Lower leg skin (tissue), 4 donors: ENCODE measurements around the gene SEMA3C. TPM values are rescaled to one million over a fixed set of nuclear protein-coding genes. Genes with fewer than 3 reads are reported as not detected.

Experiments used
- DNase-seq, 2 donors: peaks; one replicate each; pipeline ENCODE4 v3.0.0-alpha.2; 2019; ENCODE audit warnings: low spot score in 2 of 2
- H3K4me3 ChIP-seq: fragments of 200-600 bp; sonication (generic); 2 replicates; pipeline ENCODE4 v1.5.1; 2017; ENCODE audit warnings: mild to moderate bottlenecking, low read depth; ENCODE audit not compliant: poor library complexity, severe bottlenecking
- CTCF ChIP-seq, 3 donors: fragments of 450-650 bp; IDR thresholded peaks; one replicate each; pipeline ENCODE4 v1.5.1; 2016; ENCODE audit warnings: antibody characterized with exemption in 3 of 3, mild to moderate bottlenecking in 3 of 3, moderate library complexity in 2 of 3
- POLR2A ChIP-seq, 2 donors: fragments of 450-650 bp; IDR thresholded peaks; one replicate each; pipeline ENCODE4 v1.6.1; 2016 to 2017; ENCODE audit warnings: antibody characterized with exemption in 2 of 2, mild to moderate bottlenecking in 1 of 2, moderate library complexity in 1 of 2
- WGBS, 2 donors: methylation state at CpG; one replicate each; pipeline ENCODE4 v1.1.5; 2018; 5-methylcytosine and 5-hydroxymethylcytosine counted together
- intact Hi-C: fragments of 100-400 bp; cut with DNase I; formaldehyde crosslinking; loops from one replicate; pipeline ENCODE4 v1.15.0; 2023; ENCODE audit warnings: low total_unique reads
- total RNA-seq, 4 donors: library from RNA; depleted of rRNA; stranded (reverse); fragments of >200 nt; gene quantifications; one replicate each; pipeline ENCODE4 v1.1.0, GENCODE V29; 2016

Gene SEMA3C
- total RNA-seq, 4 donors from 2014 or later: 53.0 to 96.6 (median 70.7) TPM

GRCh38 chr7:80882213-80882801 lies 36.5 kb downstream of the SEMA3C start:
- H3K4me3 ChIP-seq: no peak overlapping the region
- TF ChIP-seq CTCF (IDR thresholded peaks at IDR 0.05): no peak
- TF ChIP-seq POLR2A (IDR thresholded peaks at IDR 0.05): no peak
- WGBS, 2 donors: 85 to 86% methylated on average over 4 of the region's 4 CpGs
- no peak for DNase-seq
- intact Hi-C loops: no loop called here

- 76 to 82% methylated on average over 1 of the region's 1 CpG for WGBS, 2 donors
- intact Hi-C loops: no loop called here
- DNase-seq: no peak
- TF ChIP-seq CTCF (IDR thresholded peaks at IDR 0.05): no peak
- TF ChIP-seq POLR2A (IDR thresholded peaks at IDR 0.05): no peak
- H3K4me3 ChIP-seq: no peak overlapping the region
Measured at GRCh38 chr7:80881351-80881900, 37.4 kb downstream of the SEMA3C start.

DNA sequence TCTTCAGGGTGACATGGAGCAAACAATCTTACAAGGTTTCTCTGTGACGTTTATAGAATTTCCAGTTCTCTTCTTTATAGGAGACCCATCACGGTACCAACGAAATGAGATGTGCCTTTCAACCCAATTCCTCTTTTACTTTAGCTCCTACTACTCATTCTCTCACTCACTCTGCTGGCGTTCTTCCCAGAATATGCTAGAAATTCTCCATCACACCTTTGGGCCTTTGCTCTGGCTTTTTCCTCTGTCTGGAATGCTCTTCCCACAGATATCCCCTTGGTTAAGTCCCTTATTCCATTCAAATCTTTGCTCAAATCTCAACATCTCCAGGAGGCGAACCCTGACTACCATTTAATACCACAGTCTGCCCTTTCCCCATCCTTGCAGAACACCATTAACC lies 39.0 kb downstream of the SEMA3C start:
- 91 to 92% methylated on average over 5 of the region's 5 CpGs for WGBS, 2 donors

GRCh38 chr7:80876894-80877414 lies 41.9 kb downstream of the SEMA3C start:
- intact Hi-C loops: no loop called here
- H3K4me3 ChIP-seq: no peak overlapping the region
- no peak for DNase-seq
- no peak for TF ChIP-seq POLR2A (IDR thresholded peaks at IDR 0.05)
- no peak for TF ChIP-seq CTCF (IDR thresholded peaks at IDR 0.05)
- 63 to 64% methylated on average over 5 of the region's 5 CpGs for WGBS, 2 donors

More for the DNA sequence above, 39.0 kb downstream of the SEMA3C start:
- intact Hi-C loops: no loop called here
- no peak for DNase-seq
- TF ChIP-seq POLR2A (IDR thresholded peaks at IDR 0.05) (no peak), CTCF (IDR thresholded peaks at IDR 0.05) (no peak)
- no peak overlapping the region for H3K4me3 ChIP-seq

GRCh38 chr7:80875537-80876120 lies 43.2 kb downstream of the SEMA3C start:
- H3K4me3 ChIP-seq: no peak overlapping the region
- WGBS, 2 donors: 92 to 94% methylated on average over 9 of the region's 9 CpGs
- intact Hi-C loops: no loop called here
- TF ChIP-seq POLR2A (IDR thresholded peaks at IDR 0.05) (no peak), CTCF (IDR thresholded peaks at IDR 0.05) (no peak)
- no peak for DNase-seq
